ENCODE measurements around the gene NSF.

DNA sequence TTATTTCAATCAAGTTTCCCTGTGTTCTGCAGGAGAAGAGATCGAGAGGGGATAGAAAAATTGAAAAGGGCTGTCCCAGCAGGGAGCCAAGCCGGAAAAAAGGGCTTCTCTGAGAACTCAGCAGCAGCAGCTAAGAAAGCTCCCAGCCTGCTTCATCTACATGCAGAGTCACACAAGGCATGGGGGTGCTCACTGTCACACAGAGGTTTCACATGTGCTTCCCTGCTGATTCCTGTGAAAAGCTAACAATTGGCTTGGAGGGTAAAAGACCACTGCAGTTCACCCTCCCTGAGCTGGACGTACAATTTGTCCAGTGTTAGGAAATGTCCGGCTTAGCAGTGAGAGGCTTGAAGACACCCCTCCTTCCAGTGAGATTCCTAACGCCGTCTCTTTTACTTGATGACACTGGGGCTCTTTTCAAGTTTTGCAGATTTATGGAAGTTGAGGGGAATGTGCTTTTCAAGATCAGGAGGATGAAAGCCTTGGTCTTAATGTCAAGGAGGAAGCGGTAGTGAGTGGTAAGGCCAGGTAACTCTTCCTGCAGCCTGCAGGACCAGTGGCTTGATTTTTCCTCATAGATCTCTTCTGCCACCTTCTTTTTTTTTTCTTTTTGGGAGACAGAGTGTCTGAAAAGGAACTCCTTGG lies 142.4 kb downstream of the NSF start:
- TF ChIP-seq, protein P1, sequence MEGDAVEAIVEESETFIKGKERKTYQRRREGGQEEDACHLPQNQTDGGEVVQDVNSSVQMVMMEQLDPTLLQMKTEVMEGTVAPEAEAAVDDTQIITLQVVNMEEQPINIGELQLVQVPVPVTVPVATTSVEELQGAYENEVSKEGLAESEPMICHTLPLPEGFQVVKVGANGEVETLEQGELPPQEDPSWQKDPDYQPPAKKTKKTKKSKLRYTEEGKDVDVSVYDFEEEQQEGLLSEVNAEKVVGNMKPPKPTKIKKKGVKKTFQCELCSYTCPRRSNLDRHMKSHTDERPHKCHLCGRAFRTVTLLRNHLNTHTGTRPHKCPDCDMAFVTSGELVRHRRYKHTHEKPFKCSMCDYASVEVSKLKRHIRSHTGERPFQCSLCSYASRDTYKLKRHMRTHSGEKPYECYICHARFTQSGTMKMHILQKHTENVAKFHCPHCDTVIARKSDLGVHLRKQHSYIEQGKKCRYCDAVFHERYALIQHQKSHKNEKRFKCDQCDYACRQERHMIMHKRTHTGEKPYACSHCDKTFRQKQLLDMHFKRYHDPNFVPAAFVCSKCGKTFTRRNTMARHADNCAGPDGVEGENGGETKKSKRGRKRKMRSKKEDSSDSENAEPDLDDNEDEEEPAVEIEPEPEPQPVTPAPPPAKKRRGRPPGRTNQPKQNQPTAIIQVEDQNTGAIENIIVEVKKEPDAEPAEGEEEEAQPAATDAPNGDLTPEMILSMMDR (IDR thresholded peaks at IDR 0.05), result no peak
- no peak for TF ChIP-seq POLR2A (IDR thresholded peaks at IDR 0.05)

All from gastroesophageal sphincter (tissue), 3 donors.